Measurements from ENCODE around the gene HYLS1.
"Not testable (repeated sequence)": the region's sequence is repeated elsewhere in the genome, so short reads cannot be mapped to it uniquely, and the experiment has no call there.

HYLS1 gene

GRCh38 chr11:125887373-125888324 lies at the start of gene HYLS1:
Gene HYLS1, plus strand, starts transcription at chr11:125887668. Its CDS starts 11,701 bp downstream, at chr11:125899369.
- peak; percentile 97 for DNase-seq

GRCh38 chr11:125842321-125842948 lies 45.0 kb upstream of the HYLS1 start:
- DNase-seq: no peak

GRCh38 chr11:125846188-125846587 lies 41.3 kb upstream of the HYLS1 start:
- no peak for DNase-seq

GRCh38 chr11:125857670-125858069 lies 29.8 kb upstream of the HYLS1 start:
- DNase-seq: not testable (repeated sequence)

GRCh38 chr11:125862786-125863185 lies 24.7 kb upstream of the HYLS1 start:
- not testable (repeated sequence) for DNase-seq

GRCh38 chr11:125865354-125865753 lies 22.1 kb upstream of the HYLS1 start:
- not testable (repeated sequence) for DNase-seq

- no peak for DNase-seq
Measured at GRCh38 chr11:125869521-125869920, 17.9 kb upstream of the HYLS1 start.

GRCh38 chr11:125871391-125872137 lies 15.9 kb upstream of the HYLS1 start:
- DNase-seq: peak; percentile 55

GRCh38 chr11:125872138-125872491 lies 15.4 kb upstream of the HYLS1 start:
- no peak for DNase-seq

GRCh38 chr11:125873881-125874555 lies 13.4 kb upstream of the HYLS1 start:
- DNase-seq: no peak

GRCh38 chr11:125874556-125875124 lies 12.8 kb upstream of the HYLS1 start:
- peak; percentile 62 for DNase-seq

- DNase-seq: no peak
Measured at GRCh38 chr11:125881291-125881690, 6.2 kb upstream of the HYLS1 start.

GRCh38 chr11:125883375-125883774 lies 4.1 kb upstream of the HYLS1 start:
- no peak for DNase-seq

GRCh38 chr11:125886997-125887372 lies 483 bp upstream of the HYLS1 start:
- DNase-seq: peak; percentile 59

GRCh38 chr11:125890447-125891100 lies 3.1 kb downstream of the HYLS1 start:
- DNase-seq: no peak

GRCh38 chr11:125892071-125892470 lies 4.6 kb downstream of the HYLS1 start:
- no peak for DNase-seq

- no peak for DNase-seq
Measured at GRCh38 chr11:125892994-125893393, 5.5 kb downstream of the HYLS1 start.

GRCh38 chr11:125901872-125902271 lies 14.4 kb downstream of the HYLS1 start:
- DNase-seq: no peak

GRCh38 chr11:125902277-125902926 lies 14.9 kb downstream of the HYLS1 start:
- DNase-seq: peak; percentile 14

GRCh38 chr11:125902927-125903710 lies 15.7 kb downstream of the HYLS1 start, which contains the start of gene PUS3:
Gene PUS3, minus strand, starts transcription at chr11:125903206. Its CDS starts 6,922 bp downstream, at chr11:125896284.
- DNase-seq: peak; percentile 94

Data from activated CD4-positive, alpha-beta T cell treated with anti-CD3 and anti-CD28 coated beads for 48 hours (primary cell).